ENCODE data around the gene MRPL43.

Gene MRPL43

GRCh38 chr10:101012525-101013364 lies 25.4 kb upstream of the MRPL43 start:
- H3K9ac ChIP-seq (ENCODE audit: low read length in 5 of 5): no peak overlapping the region
- peak overlapping the region; percentile 60 for H3K27ac ChIP-seq (ENCODE audit: low read depth, low read length)
- H3K27me3 ChIP-seq (ENCODE audit: control insufficient read depth in 5 of 5, insufficient read depth in 4 of 5, low read length in 5 of 5): peaks cover 0 to 9% (median 5%) of the 10 kb centered on the region in 5 donors
- H3K9me3 ChIP-seq (ENCODE audit: control insufficient read depth in 5 of 5, low read length in 5 of 5): no peaks in the 10 kb centered on the region
- no peaks in the 10 kb centered on the region for H3K36me3 ChIP-seq (ENCODE audit: control insufficient read depth in 5 of 5, insufficient read depth in 5 of 5, low read length in 5 of 5)
- H3K4me1 ChIP-seq (ENCODE audit: control insufficient read depth in 5 of 5, insufficient read depth in 5 of 5, low read length in 5 of 5): peaks cover 12 to 22% (median 18%) of the 10 kb centered on the region in 5 donors
- H3K4me3 ChIP-seq (ENCODE audit: low read depth in 1 of 5, low read length in 5 of 5): no peak overlapping the region

- Histone ChIP-seq H3K4me1 (ENCODE audit: control insufficient read depth in 5 of 5, insufficient read depth in 5 of 5, low read length in 5 of 5) (peaks cover 14 to 30% (median 19%) of the 10 kb centered on the region in 5 donors), H3K36me3 (ENCODE audit: control insufficient read depth in 5 of 5, insufficient read depth in 5 of 5, low read length in 5 of 5) (peaks cover 0 to 8% (median 7%) of the 10 kb centered on the region in 5 donors), H3K9me3 (ENCODE audit: control insufficient read depth in 5 of 5, low read length in 5 of 5) (no peaks in the 10 kb centered on the region), H3K27ac (ENCODE audit: low read depth, low read length) (no peak overlapping the region), H3K4me3 (ENCODE audit: low read depth in 1 of 5, low read length in 5 of 5) (no peak overlapping the region), H3K9ac (ENCODE audit: low read length in 5 of 5) (no peak overlapping the region), H3K27me3 (ENCODE audit: control insufficient read depth in 5 of 5, insufficient read depth in 4 of 5, low read length in 5 of 5) (peaks cover 0 to 4% (median 3%) of the 10 kb centered on the region in 5 donors)
Observed at GRCh38 chr10:101011517-101012423, 24.5 kb upstream of the MRPL43 start.

GRCh38 chr10:101010329-101010728 lies 23.0 kb upstream of the MRPL43 start:
- H3K4me1 ChIP-seq (ENCODE audit: control insufficient read depth in 5 of 5, insufficient read depth in 5 of 5, low read length in 5 of 5): peaks cover 14 to 39% (median 21%) of the 10 kb centered on the region in 5 donors
- no peaks in the 10 kb centered on the region for H3K27me3 ChIP-seq (ENCODE audit: control insufficient read depth in 5 of 5, insufficient read depth in 4 of 5, low read length in 5 of 5)
- H3K4me3 ChIP-seq (ENCODE audit: low read depth in 1 of 5, low read length in 5 of 5): no peak overlapping the region
- H3K9ac ChIP-seq (ENCODE audit: low read length in 5 of 5): no peak overlapping the region
- H3K9me3 ChIP-seq (ENCODE audit: control insufficient read depth in 5 of 5, low read length in 5 of 5): no peaks in the 10 kb centered on the region
- no peak overlapping the region for H3K27ac ChIP-seq (ENCODE audit: low read depth, low read length)
- H3K36me3 ChIP-seq (ENCODE audit: control insufficient read depth in 5 of 5, insufficient read depth in 5 of 5, low read length in 5 of 5): peaks cover 0 to 22% (median 21%) of the 10 kb centered on the region in 5 donors

GRCh38 chr10:101008823-101009423 lies 21.6 kb upstream of the MRPL43 start:
- Histone ChIP-seq H3K27me3 (ENCODE audit: control insufficient read depth in 5 of 5, insufficient read depth in 4 of 5, low read length in 5 of 5) (no peaks in the 10 kb centered on the region), H3K4me3 (ENCODE audit: low read depth in 1 of 5, low read length in 5 of 5) (no peak overlapping the region), H3K27ac (ENCODE audit: low read depth, low read length) (no peak overlapping the region), H3K4me1 (ENCODE audit: control insufficient read depth in 5 of 5, insufficient read depth in 5 of 5, low read length in 5 of 5) (peaks cover 11 to 50% (median 32%) of the 10 kb centered on the region in 5 donors), H3K9me3 (ENCODE audit: control insufficient read depth in 5 of 5, low read length in 5 of 5) (no peaks in the 10 kb centered on the region), H3K9ac (ENCODE audit: low read length in 5 of 5) (no peak overlapping the region), H3K36me3 (ENCODE audit: control insufficient read depth in 5 of 5, insufficient read depth in 5 of 5, low read length in 5 of 5) (peaks cover 0 to 34% (median 28%) of the 10 kb centered on the region in 5 donors)

GRCh38 chr10:101007915-101008822 lies 20.9 kb upstream of the MRPL43 start:
- no peaks in the 10 kb centered on the region for H3K27me3 ChIP-seq (ENCODE audit: control insufficient read depth in 5 of 5, insufficient read depth in 4 of 5, low read length in 5 of 5)
- H3K27ac ChIP-seq (ENCODE audit: low read depth, low read length): no peak overlapping the region
- peaks cover 8 to 52% (median 34%) of the 10 kb centered on the region in 5 donors for H3K4me1 ChIP-seq (ENCODE audit: control insufficient read depth in 5 of 5, insufficient read depth in 5 of 5, low read length in 5 of 5)
- H3K4me3 ChIP-seq (ENCODE audit: low read depth in 1 of 5, low read length in 5 of 5): no peak overlapping the region
- H3K9me3 ChIP-seq (ENCODE audit: control insufficient read depth in 5 of 5, low read length in 5 of 5): no peaks in the 10 kb centered on the region
- H3K36me3 ChIP-seq (ENCODE audit: control insufficient read depth in 5 of 5, insufficient read depth in 5 of 5, low read length in 5 of 5): peaks cover 0 to 42% (median 36%) of the 10 kb centered on the region in 5 donors
- H3K9ac ChIP-seq (ENCODE audit: low read length in 5 of 5): no peak overlapping the region

GRCh38 chr10:101007099-101007711 lies 19.9 kb upstream of the MRPL43 start:
- no peak overlapping the region for H3K4me3 ChIP-seq (ENCODE audit: low read depth in 1 of 5, low read length in 5 of 5)
- peaks cover 5 to 52% (median 34%) of the 10 kb centered on the region in 5 donors for H3K4me1 ChIP-seq (ENCODE audit: control insufficient read depth in 5 of 5, insufficient read depth in 5 of 5, low read length in 5 of 5)
- no peaks in the 10 kb centered on the region for H3K9me3 ChIP-seq (ENCODE audit: control insufficient read depth in 5 of 5, low read length in 5 of 5)
- H3K27ac ChIP-seq (ENCODE audit: low read depth, low read length): no peak overlapping the region
- H3K36me3 ChIP-seq (ENCODE audit: control insufficient read depth in 5 of 5, insufficient read depth in 5 of 5, low read length in 5 of 5): peaks cover 0 to 51% (median 45%) of the 10 kb centered on the region in 5 donors
- no peaks in the 10 kb centered on the region for H3K27me3 ChIP-seq (ENCODE audit: control insufficient read depth in 5 of 5, insufficient read depth in 4 of 5, low read length in 5 of 5)
- peak overlapping the region in 1 of 5 donors; percentile 47 for H3K9ac ChIP-seq (ENCODE audit: low read length in 5 of 5)

- Histone ChIP-seq H3K27ac (ENCODE audit: low read depth, low read length) (no peak overlapping the region), H3K9ac (ENCODE audit: low read length in 5 of 5) (peak overlapping the region in 1 of 5 donors; percentile 47), H3K27me3 (ENCODE audit: control insufficient read depth in 5 of 5, insufficient read depth in 4 of 5, low read length in 5 of 5) (no peaks in the 10 kb centered on the region), H3K36me3 (ENCODE audit: control insufficient read depth in 5 of 5, insufficient read depth in 5 of 5, low read length in 5 of 5) (peaks cover 0 to 52% (median 45%) of the 10 kb centered on the region in 5 donors), H3K4me3 (ENCODE audit: low read depth in 1 of 5, low read length in 5 of 5) (no peak overlapping the region), H3K4me1 (ENCODE audit: control insufficient read depth in 5 of 5, insufficient read depth in 5 of 5, low read length in 5 of 5) (peaks cover 10 to 54% (median 38%) of the 10 kb centered on the region in 5 donors), H3K9me3 (ENCODE audit: control insufficient read depth in 5 of 5, low read length in 5 of 5) (no peaks in the 10 kb centered on the region)
Observed at GRCh38 chr10:101006593-101007098, 19.3 kb upstream of the MRPL43 start.

- Histone ChIP-seq H3K36me3 (ENCODE audit: control insufficient read depth in 5 of 5, insufficient read depth in 5 of 5, low read length in 5 of 5) (peaks cover 0 to 52% (median 45%) of the 10 kb centered on the region in 5 donors), H3K4me1 (ENCODE audit: control insufficient read depth in 5 of 5, insufficient read depth in 5 of 5, low read length in 5 of 5) (peaks cover 13 to 60% (median 45%) of the 10 kb centered on the region in 5 donors)
Observed at GRCh38 chr10:101005869-101006567, 18.7 kb upstream of the MRPL43 start.

More at GRCh38 chr10:101005869-101006567, 18.7 kb upstream of the MRPL43 start:
- Histone ChIP-seq H3K27me3 (ENCODE audit: control insufficient read depth in 5 of 5, insufficient read depth in 4 of 5, low read length in 5 of 5) (no peaks in the 10 kb centered on the region), H3K27ac (ENCODE audit: low read depth, low read length) (no peak overlapping the region), H3K9me3 (ENCODE audit: control insufficient read depth in 5 of 5, low read length in 5 of 5) (no peaks in the 10 kb centered on the region), H3K4me3 (ENCODE audit: low read depth in 1 of 5, low read length in 5 of 5) (no peak overlapping the region), H3K9ac (ENCODE audit: low read length in 5 of 5) (no peak overlapping the region)
